ENCODE data around the gene MTHFS.

Gene MTHFS

DNA sequence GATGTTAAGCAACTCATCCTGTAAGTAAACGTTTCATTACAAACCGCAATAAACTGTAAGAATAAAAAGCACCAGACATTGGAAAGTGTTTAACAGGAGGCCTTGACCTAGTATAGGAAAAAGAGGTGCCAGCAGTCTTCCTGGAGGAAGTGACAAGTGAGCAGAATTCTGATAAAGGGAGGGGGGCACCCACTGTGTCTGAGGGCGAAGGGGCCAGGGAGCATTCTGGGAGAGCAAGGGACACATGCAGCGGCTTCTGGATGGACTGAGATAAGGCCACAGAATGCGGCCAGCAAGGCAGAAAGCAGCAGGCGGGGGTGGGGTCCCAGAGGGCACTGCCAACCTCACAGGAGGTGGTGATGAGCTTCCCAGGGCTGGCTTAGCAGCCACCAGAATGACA, 80.2 kb downstream of the MTHFS start:
- H3K27me3 ChIP-seq (ENCODE audit: insufficient read depth, insufficient read length), result no peaks in the 10 kb centered on the region
- TF ChIP-seq SUZ12 (IDR thresholded peaks at IDR 0.05; ENCODE audit: extremely low read depth, insufficient read depth, insufficient read length) (no peak), YY1 (IDR thresholded peaks at IDR 0.05; ENCODE audit: insufficient read depth, insufficient read length) (no peak), ZNF274 (IDR thresholded peaks at IDR 0.05; ENCODE audit: low read depth, low read length) (no peak)
- DNase-seq (ENCODE audit: low read depth, low spot score), result no peak
- H3K4me1 ChIP-seq (ENCODE audit: insufficient read depth, insufficient read length), result peaks cover 4% of the 10 kb centered on the region
- H3K9ac ChIP-seq (ENCODE audit: insufficient read length, low read depth), result no peak overlapping the region
- H3K9me3 ChIP-seq (ENCODE audit: insufficient read depth, low read length), result peaks cover 6% of the 10 kb centered on the region; the same call in 1 of the 2 replicates
- no peaks in the 10 kb centered on the region for H3K36me3 ChIP-seq (ENCODE audit: insufficient read depth, insufficient read length, low read length)
- H3K4me3 ChIP-seq (ENCODE audit: insufficient read length, low read depth), result no peak overlapping the region

DNA sequence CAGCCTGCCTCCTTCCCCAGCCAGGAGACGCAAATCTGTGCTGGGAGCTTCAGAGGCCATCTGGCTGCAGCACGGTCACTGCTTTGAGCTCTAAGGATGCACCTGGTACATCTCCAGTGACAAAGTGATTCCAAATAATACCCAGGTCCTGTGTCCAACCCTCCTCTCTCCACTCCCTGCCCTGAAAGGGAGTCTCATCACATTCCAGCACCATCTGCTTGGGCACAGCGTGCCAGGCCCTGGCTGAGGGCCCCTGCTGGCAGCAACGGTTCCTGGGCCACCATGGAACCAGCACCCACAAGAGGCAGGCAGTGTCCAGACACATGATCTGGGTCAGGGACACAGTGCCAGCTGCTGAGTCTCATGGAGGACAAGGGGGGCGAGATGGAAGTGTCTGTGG, 81.3 kb downstream of the MTHFS start:
- Histone ChIP-seq H3K4me1 (ENCODE audit: insufficient read depth, insufficient read length) (peaks cover 4% of the 10 kb centered on the region), H3K9ac (ENCODE audit: insufficient read length, low read depth) (no peak overlapping the region), H3K9me3 (ENCODE audit: insufficient read depth, low read length) (peaks cover 5% of the 10 kb centered on the region; the same call in 1 of the 2 replicates), H3K4me3 (ENCODE audit: insufficient read length, low read depth) (no peak overlapping the region), H3K27me3 (ENCODE audit: insufficient read depth, insufficient read length) (no peaks in the 10 kb centered on the region), H3K36me3 (ENCODE audit: insufficient read depth, insufficient read length, low read length) (no peaks in the 10 kb centered on the region)
- DNase-seq (ENCODE audit: low read depth, low spot score), result no peak
- no peak for TF ChIP-seq SUZ12 (IDR thresholded peaks at IDR 0.05; ENCODE audit: extremely low read depth, insufficient read depth, insufficient read length)
- TF ChIP-seq ZNF274 (IDR thresholded peaks at IDR 0.05; ENCODE audit: low read depth, low read length), result no peak
- no peak for TF ChIP-seq YY1 (IDR thresholded peaks at IDR 0.05; ENCODE audit: insufficient read depth, insufficient read length)

DNA sequence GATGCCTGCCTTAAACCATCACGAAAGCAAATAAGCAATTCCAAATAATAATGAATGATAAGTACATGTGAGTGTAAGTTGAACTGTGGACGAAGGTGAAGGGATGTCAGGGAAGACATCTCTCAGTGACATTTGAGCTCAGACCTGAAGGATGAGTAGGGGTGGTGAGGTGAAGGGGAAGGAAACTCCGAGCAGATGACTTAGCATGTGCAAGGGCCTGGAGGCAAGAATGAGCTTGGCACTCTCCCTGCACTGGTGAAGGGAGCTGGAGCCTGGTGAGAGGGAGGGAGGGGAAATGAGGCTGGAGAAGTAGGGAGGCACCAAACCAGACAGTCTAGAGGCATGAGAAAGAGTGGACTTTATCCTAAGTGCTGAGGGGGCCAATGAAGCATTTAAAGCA, 84.3 kb downstream of the MTHFS start:
- Histone ChIP-seq H3K27me3 (ENCODE audit: insufficient read depth, insufficient read length) (no peaks in the 10 kb centered on the region), H3K4me3 (ENCODE audit: insufficient read length, low read depth) (no peak overlapping the region), H3K9me3 (ENCODE audit: insufficient read depth, low read length) (no peaks in the 10 kb centered on the region), H3K9ac (ENCODE audit: insufficient read length, low read depth) (no peak overlapping the region), H3K36me3 (ENCODE audit: insufficient read depth, insufficient read length, low read length) (no peaks in the 10 kb centered on the region), H3K4me1 (ENCODE audit: insufficient read depth, insufficient read length) (peaks cover 4% of the 10 kb centered on the region)
- TF ChIP-seq YY1 (IDR thresholded peaks at IDR 0.05; ENCODE audit: insufficient read depth, insufficient read length) (no peak), ZNF274 (IDR thresholded peaks at IDR 0.05; ENCODE audit: low read depth, low read length) (no peak), SUZ12 (IDR thresholded peaks at IDR 0.05; ENCODE audit: extremely low read depth, insufficient read depth, insufficient read length) (no peak)
- DNase-seq (ENCODE audit: low read depth, low spot score), result no peak

DNA sequence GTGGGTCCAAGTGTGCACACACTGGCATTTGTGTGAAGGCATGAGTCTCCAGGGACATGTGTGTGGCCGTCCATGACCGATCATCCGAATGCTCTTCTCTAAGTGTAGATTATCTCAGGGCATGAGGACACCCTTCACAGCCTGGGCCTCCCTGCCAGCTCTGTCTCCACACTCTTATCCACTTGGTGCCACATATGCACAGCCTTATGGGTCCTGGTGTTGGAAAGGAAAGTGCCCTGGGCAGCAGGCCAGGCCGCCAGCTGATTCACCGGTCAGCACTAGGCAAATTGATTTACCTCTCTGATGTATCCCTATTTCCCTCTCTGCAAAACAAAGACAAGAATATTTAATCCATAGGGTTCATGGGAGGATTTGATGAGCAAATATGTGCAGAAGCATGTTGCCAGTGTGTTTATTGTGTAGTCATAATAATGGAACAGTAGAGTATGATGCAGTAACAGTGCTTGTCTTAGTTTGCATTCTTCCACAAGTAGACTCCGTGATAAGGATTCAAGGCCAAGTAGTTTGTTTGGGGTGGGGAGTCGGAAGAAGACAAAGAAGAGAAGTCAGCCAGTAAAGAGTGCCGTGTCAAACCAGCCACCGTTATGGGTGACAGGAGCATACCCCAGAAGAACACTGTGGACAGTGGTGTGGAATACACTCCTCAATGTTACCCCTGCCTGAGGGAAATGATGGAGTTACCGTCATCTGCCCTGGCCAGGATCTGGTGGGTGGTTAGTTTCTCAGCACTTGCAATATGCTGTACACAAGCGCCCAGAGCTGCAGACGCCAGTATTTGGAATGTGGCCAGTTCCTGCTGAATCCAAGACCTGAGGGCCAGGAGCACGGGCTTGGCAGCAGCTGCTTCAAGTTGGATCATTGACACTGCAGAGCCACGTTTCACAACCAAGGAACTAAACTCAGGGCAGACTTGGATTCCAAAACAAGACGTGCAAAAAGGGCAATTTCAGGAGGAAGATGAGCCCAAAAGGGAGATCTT, 85.1 kb downstream of the MTHFS start:
- no peak for DNase-seq (ENCODE audit: low read depth, low spot score)
- no peak overlapping the region for H3K9ac ChIP-seq (ENCODE audit: insufficient read length, low read depth)
- peaks cover 2% of the 10 kb centered on the region for H3K4me1 ChIP-seq (ENCODE audit: insufficient read depth, insufficient read length)
- no peak overlapping the region for H3K4me3 ChIP-seq (ENCODE audit: insufficient read length, low read depth)
- H3K9me3 ChIP-seq (ENCODE audit: insufficient read depth, low read length), result no peaks in the 10 kb centered on the region
- TF ChIP-seq SUZ12 (IDR thresholded peaks at IDR 0.05; ENCODE audit: extremely low read depth, insufficient read depth, insufficient read length) (no peak), YY1 (IDR thresholded peaks at IDR 0.05; ENCODE audit: insufficient read depth, insufficient read length) (no peak), ZNF274 (IDR thresholded peaks at IDR 0.05; ENCODE audit: low read depth, low read length) (no peak)
- no peaks in the 10 kb centered on the region for H3K36me3 ChIP-seq (ENCODE audit: insufficient read depth, insufficient read length, low read length)
- no peaks in the 10 kb centered on the region for H3K27me3 ChIP-seq (ENCODE audit: insufficient read depth, insufficient read length)

DNA sequence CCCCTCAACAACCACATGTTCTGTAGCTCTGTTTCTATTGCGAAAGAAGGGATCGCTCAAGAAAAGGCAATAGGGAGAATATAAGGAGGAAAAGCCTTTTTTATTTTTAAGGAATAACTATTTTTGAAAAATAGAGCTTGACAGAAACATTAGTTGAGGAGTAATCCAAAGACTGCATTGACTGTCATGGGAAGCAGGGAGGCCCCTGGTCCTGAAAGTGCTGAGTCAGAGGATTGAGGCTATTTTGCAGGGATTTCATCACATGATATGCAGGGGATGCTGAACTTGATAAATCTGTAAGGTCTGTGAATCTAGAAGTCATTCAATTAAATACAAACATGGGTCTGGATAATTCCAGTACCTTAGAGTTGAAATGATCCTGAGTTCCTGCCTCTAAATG, 92.0 kb downstream of the MTHFS start:
- Histone ChIP-seq H3K36me3 (ENCODE audit: insufficient read depth, insufficient read length, low read length) (no peaks in the 10 kb centered on the region), H3K27me3 (ENCODE audit: insufficient read depth, insufficient read length) (no peaks in the 10 kb centered on the region), H3K9me3 (ENCODE audit: insufficient read depth, low read length) (no peaks in the 10 kb centered on the region), H3K4me3 (ENCODE audit: insufficient read length, low read depth) (no peak overlapping the region), H3K4me1 (ENCODE audit: insufficient read depth, insufficient read length) (no peaks in the 10 kb centered on the region), H3K9ac (ENCODE audit: insufficient read length, low read depth) (no peak overlapping the region)
- no peak for DNase-seq (ENCODE audit: low read depth, low spot score)
- TF ChIP-seq YY1 (IDR thresholded peaks at IDR 0.05; ENCODE audit: insufficient read depth, insufficient read length) (no peak), SUZ12 (IDR thresholded peaks at IDR 0.05; ENCODE audit: extremely low read depth, insufficient read depth, insufficient read length) (no peak), ZNF274 (IDR thresholded peaks at IDR 0.05; ENCODE audit: low read depth, low read length) (no peak)

DNA sequence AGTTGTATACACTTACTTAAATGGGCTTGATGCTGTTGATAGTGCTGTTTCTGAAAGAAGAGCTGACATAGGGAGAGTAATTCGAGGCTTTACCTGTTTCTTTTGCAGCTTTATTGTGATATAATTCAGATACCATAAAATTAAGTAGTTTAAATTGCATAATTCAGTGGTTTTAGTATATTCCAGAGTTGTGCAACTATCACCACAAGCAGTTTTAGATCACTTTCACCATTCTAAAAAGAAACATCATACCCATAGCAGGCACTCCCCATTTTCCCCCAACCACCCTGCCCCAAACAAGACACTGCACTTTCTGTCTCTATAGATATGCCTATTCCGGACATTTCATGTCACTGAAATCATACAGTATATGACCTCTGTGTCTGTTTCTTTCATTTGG, 98.5 kb downstream of the MTHFS start:
- no peaks in the 10 kb centered on the region for H3K9me3 ChIP-seq (ENCODE audit: insufficient read depth, low read length)
- DNase-seq (ENCODE audit: low read depth, low spot score), result no peak
- H3K9ac ChIP-seq (ENCODE audit: insufficient read length, low read depth), result no peak overlapping the region
- TF ChIP-seq SUZ12 (IDR thresholded peaks at IDR 0.05; ENCODE audit: extremely low read depth, insufficient read depth, insufficient read length) (no peak), ZNF274 (IDR thresholded peaks at IDR 0.05; ENCODE audit: low read depth, low read length) (no peak), YY1 (IDR thresholded peaks at IDR 0.05; ENCODE audit: insufficient read depth, insufficient read length) (no peak)
- H3K27me3 ChIP-seq (ENCODE audit: insufficient read depth, insufficient read length), result no peaks in the 10 kb centered on the region
- no peaks in the 10 kb centered on the region for H3K4me1 ChIP-seq (ENCODE audit: insufficient read depth, insufficient read length)
- no peak overlapping the region for H3K4me3 ChIP-seq (ENCODE audit: insufficient read length, low read depth)
- no peaks in the 10 kb centered on the region for H3K36me3 ChIP-seq (ENCODE audit: insufficient read depth, insufficient read length, low read length)
